HepG2 (cell line): ENCODE results near the gene HMGCLL1.

Source experiments
- POLR2A ChIP-seq, 2 experiments: IDR thresholded peaks; 2 replicates each; pipeline ENCODE4 v1.6.1; 2011; ENCODE audit warnings: low read depth in 2 of 2, low read length in 2 of 2, mild to moderate bottlenecking in 1 of 2, moderate library complexity in 1 of 2; ENCODE audit not compliant: insufficient read depth in 1 of 2
- TBP ChIP-seq: sonication (generic); formaldehyde crosslinking; IDR thresholded peaks from 2 replicates; pipeline ENCODE4 v1.5.0; 2020; ENCODE audit warnings: missing genetic modification reagents
- TF ChIP-seq, protein P1 (sequence below): sonication (generic); formaldehyde crosslinking; IDR thresholded peaks from 2 replicates; pipeline ENCODE4 v1.4.0; 2020; ENCODE audit warnings: missing genetic modification reagents
- TF ChIP-seq, protein P2 (sequence below), 2 experiments: sonication (generic) in 1 of 2; formaldehyde crosslinking in 1 of 2; IDR thresholded peaks; 2 replicates each; pipeline versions ENCODE4 v1.4.0 to v1.6.1; 2018 to 2020; ENCODE audit warnings: missing genetic modification reagents in 2 of 2, borderline replicate concordance in 1 of 2, low read depth in 1 of 2, mild to moderate bottlenecking in 1 of 2, missing biosample characterization in 1 of 2

DNA sequence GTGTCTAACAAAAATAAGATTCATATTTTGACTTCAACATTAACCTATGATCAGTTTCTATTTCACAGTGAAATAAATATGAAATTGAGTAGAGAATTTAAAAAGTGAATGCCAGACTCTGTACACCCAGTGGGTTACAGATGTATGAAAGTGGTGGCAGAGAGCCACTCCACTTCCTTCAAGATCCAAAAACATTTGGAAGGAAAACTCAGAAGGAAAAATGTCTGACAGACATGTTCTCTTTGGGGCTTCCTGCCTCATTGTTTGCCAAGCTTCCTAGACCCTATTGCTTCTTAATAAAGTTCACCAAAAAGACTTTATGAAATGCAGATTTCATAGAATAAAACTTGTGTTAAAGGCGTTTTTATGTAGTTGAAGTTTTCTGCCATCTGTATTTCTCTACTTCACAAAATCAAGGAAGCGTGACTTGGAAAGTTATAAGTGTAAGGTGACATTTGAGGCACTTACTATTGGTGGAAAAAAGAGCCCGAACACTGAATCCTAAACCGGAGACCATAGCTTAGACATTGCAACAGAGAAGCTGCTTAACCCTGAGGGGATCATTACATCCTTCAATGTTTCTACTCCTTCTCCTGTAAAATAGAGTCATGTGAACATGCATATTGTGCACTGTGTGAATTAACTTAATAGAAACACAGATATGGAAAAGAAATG lies 12.8 kb downstream of the HMGCLL1 start:
- TF ChIP-seq, protein P1, sequence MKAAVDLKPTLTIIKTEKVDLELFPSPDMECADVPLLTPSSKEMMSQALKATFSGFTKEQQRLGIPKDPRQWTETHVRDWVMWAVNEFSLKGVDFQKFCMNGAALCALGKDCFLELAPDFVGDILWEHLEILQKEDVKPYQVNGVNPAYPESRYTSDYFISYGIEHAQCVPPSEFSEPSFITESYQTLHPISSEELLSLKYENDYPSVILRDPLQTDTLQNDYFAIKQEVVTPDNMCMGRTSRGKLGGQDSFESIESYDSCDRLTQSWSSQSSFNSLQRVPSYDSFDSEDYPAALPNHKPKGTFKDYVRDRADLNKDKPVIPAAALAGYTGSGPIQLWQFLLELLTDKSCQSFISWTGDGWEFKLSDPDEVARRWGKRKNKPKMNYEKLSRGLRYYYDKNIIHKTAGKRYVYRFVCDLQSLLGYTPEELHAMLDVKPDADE (CRISPR knock-in tag): no peak
- TF ChIP-seq TBP (CRISPR knock-in tag): no peak
- TF ChIP-seq, protein P2, sequence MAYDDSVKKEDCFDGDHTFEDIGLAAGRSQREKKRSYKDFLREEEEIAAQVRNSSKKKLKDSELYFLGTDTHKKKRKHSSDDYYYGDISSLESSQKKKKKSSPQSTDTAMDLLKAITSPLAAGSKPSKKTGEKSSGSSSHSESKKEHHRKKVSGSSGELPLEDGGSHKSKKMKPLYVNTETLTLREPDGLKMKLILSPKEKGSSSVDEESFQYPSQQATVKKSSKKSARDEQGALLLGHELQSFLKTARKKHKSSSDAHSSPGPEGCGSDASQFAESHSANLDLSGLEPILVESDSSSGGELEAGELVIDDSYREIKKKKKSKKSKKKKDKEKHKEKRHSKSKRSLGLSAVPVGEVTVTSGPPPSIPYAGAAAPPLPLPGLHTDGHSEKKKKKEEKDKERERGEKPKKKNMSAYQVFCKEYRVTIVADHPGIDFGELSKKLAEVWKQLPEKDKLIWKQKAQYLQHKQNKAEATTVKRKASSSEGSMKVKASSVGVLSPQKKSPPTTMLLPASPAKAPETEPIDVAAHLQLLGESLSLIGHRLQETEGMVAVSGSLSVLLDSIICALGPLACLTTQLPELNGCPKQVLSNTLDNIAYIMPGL (CRISPR knock-in tag; IDR thresholded peaks at IDR 0.05; ENCODE audit: borderline replicate concordance in 1 of 2, low read depth in 1 of 2): no peak
- no peak for TF ChIP-seq POLR2A (IDR thresholded peaks at IDR 0.05; ENCODE audit: insufficient read depth in 1 of 2, low read depth in 2 of 2, low read length in 2 of 2)
